ENCODE measurements around the gene AAK1. TPM values are rescaled to one million over a fixed set of nuclear protein-coding genes. Genes with fewer than 3 reads are reported as not detected.

Gene AAK1
- total RNA-seq, 1 donor from 2014 or later = 20.8 TPM

GRCh38 chr2:69466728-69467127 is 176.8 kb downstream of the AAK1 start:
- H3K4me2 ChIP-seq = no peak overlapping the region
- no peaks in the 10 kb centered on the region for H3F3A ChIP-seq (ENCODE audit: low read depth)
- Mint-ChIP-seq H3K9me3 (no peaks in the 10 kb centered on the region), H3K27ac (no peak overlapping the region), H3K36me3 (peaks cover 20% of the 10 kb centered on the region), H3K27me3 (ENCODE audit: insufficient read depth, low read depth) (no peaks in the 10 kb centered on the region), H3K4me1 (no peaks in the 10 kb centered on the region), H3K4me3 (no peak overlapping the region)
- H3K4me3 ChIP-seq = no peak overlapping the region
- no peaks in the 10 kb centered on the region for H3K4me1 ChIP-seq
- no peaks in the 10 kb centered on the region for H3K36me3 ChIP-seq
- H2AFZ ChIP-seq (replicated peaks) = no peak overlapping the region
- H3K9me3 ChIP-seq (ENCODE audit: low read depth) = no peaks in the 10 kb centered on the region
- H3K79me2 ChIP-seq (ENCODE audit: low read depth) = no peaks in the 10 kb centered on the region
- no peaks in the 10 kb centered on the region for H3K27me3 ChIP-seq
- DNase-seq (ENCODE audit: low spot score) = no peak
- no peak overlapping the region for H3K9ac ChIP-seq
- H4K20me1 ChIP-seq (ENCODE audit: low read depth) = no peaks in the 10 kb centered on the region
- no peak overlapping the region for H3K27ac ChIP-seq
- TF ChIP-seq EZH2 (IDR thresholded peaks at IDR 0.05) = no peak
- TF ChIP-seq CTCF (IDR thresholded peaks at IDR 0.05) = no peak
- no peak for TF ChIP-seq EZH2phosphoT487 (IDR thresholded peaks at IDR 0.05)

- H3K4me1 ChIP-seq = no peaks in the 10 kb centered on the region
- no peaks in the 10 kb centered on the region for H3K27me3 Mint-ChIP-seq (ENCODE audit: insufficient read depth, low read depth)
- H3K9me3 Mint-ChIP-seq = no peaks in the 10 kb centered on the region
- no peaks in the 10 kb centered on the region for H3K9me3 ChIP-seq (ENCODE audit: low read depth)
- no peaks in the 10 kb centered on the region for H3K79me2 ChIP-seq (ENCODE audit: low read depth)
- no peak overlapping the region for H3K27ac Mint-ChIP-seq
- H3K36me3 ChIP-seq = no peaks in the 10 kb centered on the region
- no peaks in the 10 kb centered on the region for H3K4me1 Mint-ChIP-seq
- H3K4me2 ChIP-seq = no peak overlapping the region
- H3K27ac ChIP-seq = no peak overlapping the region
- DNase-seq (ENCODE audit: low spot score) = no peak
- TF ChIP-seq CTCF (IDR thresholded peaks at IDR 0.05) = no peak
- TF ChIP-seq EZH2phosphoT487 (IDR thresholded peaks at IDR 0.05) = no peak
- TF ChIP-seq EZH2 (IDR thresholded peaks at IDR 0.05) = no peak
- no peak overlapping the region for H3K9ac ChIP-seq
- H3K4me3 Mint-ChIP-seq = no peak overlapping the region
- no peak overlapping the region for H2AFZ ChIP-seq (replicated peaks)
- H3K4me3 ChIP-seq = no peak overlapping the region
- H3K27me3 ChIP-seq = no peaks in the 10 kb centered on the region
- H4K20me1 ChIP-seq (ENCODE audit: low read depth) = no peaks in the 10 kb centered on the region
- H3F3A ChIP-seq (ENCODE audit: low read depth) = no peaks in the 10 kb centered on the region
- peaks cover 21% of the 10 kb centered on the region for H3K36me3 Mint-ChIP-seq
Observed at GRCh38 chr2:69465513-69466456, 177.8 kb downstream of the AAK1 start.

- Mint-ChIP-seq H3K27ac (no peak overlapping the region), H3K27me3 (ENCODE audit: insufficient read depth, low read depth) (no peaks in the 10 kb centered on the region), H3K4me3 (no peak overlapping the region), H3K9me3 (no peaks in the 10 kb centered on the region), H3K4me1 (no peaks in the 10 kb centered on the region), H3K36me3 (peaks cover 21% of the 10 kb centered on the region)
- TF ChIP-seq EZH2 (IDR thresholded peaks at IDR 0.05) (no peak), CTCF (IDR thresholded peaks at IDR 0.05) (no peak)
- Histone ChIP-seq H3K4me3 (no peak overlapping the region), H3F3A (ENCODE audit: low read depth) (no peaks in the 10 kb centered on the region), H3K9me3 (ENCODE audit: low read depth) (no peaks in the 10 kb centered on the region), H4K20me1 (ENCODE audit: low read depth) (no peaks in the 10 kb centered on the region), H3K9ac (no peak overlapping the region), H2AFZ (replicated peaks) (no peak overlapping the region), H3K79me2 (ENCODE audit: low read depth) (no peaks in the 10 kb centered on the region), H3K27ac (no peak overlapping the region), H3K27me3 (no peaks in the 10 kb centered on the region), H3K36me3 (no peaks in the 10 kb centered on the region), H3K4me1 (no peaks in the 10 kb centered on the region), H3K4me2 (no peak overlapping the region)
- DNase-seq (ENCODE audit: low spot score) = no peak
Observed at GRCh38 chr2:69464575-69464974, 179.0 kb downstream of the AAK1 start.

All from neural progenitor cell (in vitro differentiated cells).